ENCODE results near the gene ACO2.

Gene ACO2

DNA sequence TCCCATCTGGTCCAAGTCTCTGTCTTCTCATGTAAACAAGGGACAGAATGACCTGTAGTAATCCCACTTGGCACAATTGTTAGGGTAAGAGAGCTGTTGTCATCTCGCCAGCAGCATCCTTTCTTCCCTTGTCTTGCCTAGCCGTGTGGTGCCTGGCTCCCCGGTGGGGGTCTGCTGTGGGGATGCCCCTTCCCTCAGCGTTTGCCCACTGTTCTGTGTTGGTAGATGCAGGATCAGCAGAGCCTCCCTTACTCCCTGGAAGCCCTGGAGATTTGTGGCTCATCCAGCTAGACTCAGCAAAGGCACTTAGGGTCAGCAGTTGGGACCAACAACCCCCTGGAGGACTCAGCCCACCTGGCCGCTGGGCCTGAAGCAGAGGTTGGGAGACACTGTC, 13.0 kb downstream of the ACO2 start:
- no peak for DNase-seq (ENCODE audit: extremely low read depth, low read depth)
- no peak overlapping the region for H3K4me3 ChIP-seq (replicated peaks; ENCODE audit: low read depth, low read length)
- TF ChIP-seq, protein P1, sequence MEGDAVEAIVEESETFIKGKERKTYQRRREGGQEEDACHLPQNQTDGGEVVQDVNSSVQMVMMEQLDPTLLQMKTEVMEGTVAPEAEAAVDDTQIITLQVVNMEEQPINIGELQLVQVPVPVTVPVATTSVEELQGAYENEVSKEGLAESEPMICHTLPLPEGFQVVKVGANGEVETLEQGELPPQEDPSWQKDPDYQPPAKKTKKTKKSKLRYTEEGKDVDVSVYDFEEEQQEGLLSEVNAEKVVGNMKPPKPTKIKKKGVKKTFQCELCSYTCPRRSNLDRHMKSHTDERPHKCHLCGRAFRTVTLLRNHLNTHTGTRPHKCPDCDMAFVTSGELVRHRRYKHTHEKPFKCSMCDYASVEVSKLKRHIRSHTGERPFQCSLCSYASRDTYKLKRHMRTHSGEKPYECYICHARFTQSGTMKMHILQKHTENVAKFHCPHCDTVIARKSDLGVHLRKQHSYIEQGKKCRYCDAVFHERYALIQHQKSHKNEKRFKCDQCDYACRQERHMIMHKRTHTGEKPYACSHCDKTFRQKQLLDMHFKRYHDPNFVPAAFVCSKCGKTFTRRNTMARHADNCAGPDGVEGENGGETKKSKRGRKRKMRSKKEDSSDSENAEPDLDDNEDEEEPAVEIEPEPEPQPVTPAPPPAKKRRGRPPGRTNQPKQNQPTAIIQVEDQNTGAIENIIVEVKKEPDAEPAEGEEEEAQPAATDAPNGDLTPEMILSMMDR (IDR thresholded peaks at IDR 0.05; ENCODE audit: low read depth, low read length, missing control alignments): no peak

DNA sequence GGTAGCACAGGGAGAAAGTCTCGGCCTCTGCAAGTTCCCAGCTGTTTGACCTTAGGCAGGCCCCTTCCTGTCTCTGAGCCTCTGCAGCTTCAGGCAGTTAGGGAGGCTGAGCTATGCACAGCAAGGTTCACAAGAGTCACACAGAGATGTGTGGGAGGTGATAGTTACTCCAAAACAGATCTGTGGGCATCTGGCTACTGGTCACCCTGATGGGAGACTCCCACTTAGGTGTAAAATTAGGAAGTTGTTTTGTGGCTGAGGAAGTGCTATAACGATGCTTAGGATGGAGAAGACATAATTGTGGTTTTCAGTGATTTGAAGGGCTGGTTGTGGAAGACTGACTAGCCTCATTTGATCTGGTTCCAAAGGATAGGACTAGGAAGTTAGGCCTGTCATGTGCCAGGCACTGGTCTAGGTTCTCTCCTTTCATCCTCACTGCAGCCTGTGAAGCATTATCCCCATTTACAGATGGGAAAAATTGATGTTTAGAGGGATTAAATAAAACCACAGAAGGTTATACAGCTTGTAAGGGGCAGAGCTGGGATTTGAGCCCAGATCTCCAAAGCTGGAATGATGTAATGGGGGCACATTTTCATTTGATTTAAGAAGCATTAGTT, 13.5 kb downstream of the ACO2 start:
- peak; percentile 38 for DNase-seq (ENCODE audit: extremely low read depth, low read depth)
- no peak overlapping the region for H3K4me3 ChIP-seq (replicated peaks; ENCODE audit: low read depth, low read length)
- TF ChIP-seq, protein P1 (IDR thresholded peaks at IDR 0.05; ENCODE audit: low read depth, low read length, missing control alignments): no peak

DNA sequence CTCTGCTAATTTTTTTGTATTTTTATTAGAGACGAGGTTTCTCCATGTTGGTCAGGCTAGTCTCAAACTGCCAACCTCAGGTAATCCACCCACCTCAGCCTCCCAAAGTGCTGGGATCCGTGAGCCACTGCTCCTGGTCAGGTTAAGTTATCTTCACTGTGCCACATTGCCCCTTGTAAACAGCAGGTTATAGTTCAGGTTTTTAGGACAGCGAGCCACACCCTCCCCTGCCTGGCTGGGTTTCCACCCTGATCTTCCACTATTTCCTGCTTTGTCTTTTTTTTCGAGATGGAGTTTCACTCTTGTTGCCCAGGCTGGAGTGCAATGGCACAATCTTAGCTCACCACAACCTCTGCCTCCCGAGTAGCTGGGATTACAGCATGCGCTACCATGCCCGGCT, 16.1 kb downstream of the ACO2 start:
- no peak for DNase-seq (ENCODE audit: extremely low read depth, low read depth)
- no peak overlapping the region for H3K4me3 ChIP-seq (replicated peaks; ENCODE audit: low read depth, low read length)
- TF ChIP-seq, protein P1 (IDR thresholded peaks at IDR 0.05; ENCODE audit: low read depth, low read length, missing control alignments): no peak

DNA sequence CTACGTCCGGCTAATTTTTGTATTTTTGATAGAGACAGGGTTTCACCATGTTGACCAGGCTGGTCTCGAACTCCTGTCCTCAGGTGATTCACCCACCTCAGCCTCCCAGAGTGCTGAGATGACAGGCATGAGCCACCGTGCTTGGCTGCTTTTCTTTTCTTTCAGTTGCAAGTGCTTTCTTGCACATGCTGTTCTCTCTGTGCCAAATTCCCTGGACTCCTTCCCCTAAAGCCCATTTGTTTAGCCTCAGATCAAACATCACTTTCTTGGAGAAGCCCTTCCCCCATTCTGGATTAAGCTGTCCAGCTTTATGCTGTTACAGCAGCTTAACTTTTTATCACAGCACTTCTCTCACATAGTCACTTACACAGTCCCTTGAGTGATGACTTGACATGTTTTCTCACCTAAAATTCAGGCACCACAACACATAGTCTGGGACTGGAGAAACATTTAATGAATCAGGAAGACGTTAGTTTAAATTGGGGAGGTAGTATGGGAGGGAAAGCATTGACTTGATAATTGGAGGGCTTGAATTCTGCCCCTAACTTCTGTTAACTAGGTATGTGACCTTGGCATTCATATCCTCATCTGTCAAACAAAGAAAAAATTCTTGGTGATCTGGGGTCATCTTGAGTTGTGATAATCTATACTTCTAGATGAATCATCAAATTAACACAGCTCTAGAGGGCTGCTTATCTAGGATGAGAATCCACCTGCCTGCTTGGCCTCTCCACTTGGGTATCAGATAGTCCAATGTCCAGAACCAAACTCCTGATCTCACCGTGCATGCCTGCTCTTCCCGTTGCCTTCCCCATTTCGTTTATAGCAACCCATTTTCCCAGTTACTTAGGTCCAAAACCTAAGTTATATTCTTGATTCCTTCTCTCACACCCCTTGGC, 18.4 kb downstream of the ACO2 start:
- DNase-seq (ENCODE audit: extremely low read depth, low read depth): no peak
- no peak overlapping the region for H3K4me3 ChIP-seq (replicated peaks; ENCODE audit: low read depth, low read length)
- TF ChIP-seq, protein P1 (IDR thresholded peaks at IDR 0.05; ENCODE audit: low read depth, low read length, missing control alignments): no peak

DNA sequence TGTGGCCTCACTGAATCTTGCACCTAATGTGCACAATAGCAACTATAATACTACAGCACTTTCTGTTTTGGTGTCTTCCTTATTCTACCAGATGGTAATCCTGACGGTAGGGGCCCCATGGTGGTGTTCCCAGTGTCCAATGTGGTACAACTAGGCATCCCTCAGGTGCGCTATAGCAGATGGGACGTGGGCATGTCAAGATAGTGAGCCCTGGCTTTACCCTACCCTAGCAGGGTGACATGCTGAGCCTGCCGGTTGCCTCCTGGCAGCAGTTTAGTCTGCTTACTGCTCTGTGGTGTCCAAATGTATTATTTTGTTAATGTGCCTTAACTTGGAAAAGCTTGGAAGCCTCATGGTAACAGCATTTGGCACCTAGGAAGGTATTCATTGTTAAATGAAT, 19.2 kb downstream of the ACO2 start:
- DNase-seq (ENCODE audit: extremely low read depth, low read depth): no peak
- TF ChIP-seq, protein P1 (IDR thresholded peaks at IDR 0.05; ENCODE audit: low read depth, low read length, missing control alignments): no peak
- H3K4me3 ChIP-seq (replicated peaks; ENCODE audit: low read depth, low read length): no peak overlapping the region

DNA sequence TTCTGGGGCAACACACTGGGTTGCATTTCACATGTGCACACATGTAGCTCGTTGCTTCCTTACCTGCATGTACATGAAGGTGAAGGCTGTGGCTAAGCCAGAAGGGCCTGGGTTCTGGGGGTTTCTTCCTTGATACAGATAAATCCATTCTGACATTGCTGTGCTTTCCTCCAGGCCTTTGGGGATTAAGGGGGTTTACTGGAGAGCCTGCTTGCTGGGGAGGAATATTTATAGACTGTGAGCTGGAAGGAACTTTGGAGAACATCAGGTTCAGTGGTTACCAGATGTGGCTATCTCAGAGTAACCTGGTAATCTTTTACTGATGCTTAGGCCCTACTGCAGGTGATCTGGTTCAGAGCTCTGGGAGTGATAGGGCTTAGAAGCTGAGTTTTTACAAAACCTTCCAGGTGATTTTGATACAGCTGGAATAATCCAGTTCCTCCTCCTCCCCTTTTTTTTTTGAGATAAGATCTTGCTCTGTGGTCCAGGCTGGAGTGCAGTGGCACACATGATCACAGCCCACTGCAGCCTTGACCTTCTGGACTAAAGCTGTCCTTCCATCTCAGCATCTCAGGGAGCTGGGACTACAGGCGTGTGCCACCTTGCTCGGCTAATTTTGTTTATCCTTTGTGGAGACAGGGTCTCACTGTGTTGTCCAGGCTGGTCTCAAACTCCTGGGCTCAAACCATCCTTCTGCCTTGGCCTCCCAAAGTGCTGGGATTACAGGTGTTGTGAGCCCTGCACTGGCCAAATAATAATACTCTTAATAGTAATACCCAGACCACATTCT, 19.9 kb downstream of the ACO2 start:
- TF ChIP-seq, protein P1 (IDR thresholded peaks at IDR 0.05; ENCODE audit: low read depth, low read length, missing control alignments): no peak
- H3K4me3 ChIP-seq (replicated peaks; ENCODE audit: low read depth, low read length): no peak overlapping the region
- DNase-seq (ENCODE audit: extremely low read depth, low read depth): no peak

All from HFF-Myc (cell line).